HG03196 (cell line): ENCODE measurements around the gene ATP5PO.
"Not testable (repeated sequence)": the region's sequence is repeated elsewhere in the genome, so short reads cannot be mapped to it uniquely, and the experiment has no call there.

Source experiments
- ATAC-seq: cut with Tn5 transposase; IDR thresholded peaks from one replicate; pipeline ENCODE4 v1.9.1; 2021; ENCODE audit not compliant: unreplicated experiment

The ATP5PO gene

GRCh38 chr21:33872881-33873515, 42.6 kb downstream of the ATP5PO start:
- ATAC-seq = no peak

- ATAC-seq = no peak
Observed at GRCh38 chr21:33871171-33871570, 44.4 kb downstream of the ATP5PO start.

- no peak for ATAC-seq
Observed at GRCh38 chr21:33870768-33871167, 44.8 kb downstream of the ATP5PO start.

- ATAC-seq = no peak
Observed at GRCh38 chr21:33869873-33870272, 45.7 kb downstream of the ATP5PO start.

- not testable (repeated sequence) for ATAC-seq
Observed at GRCh38 chr21:33867868-33868267, 47.7 kb downstream of the ATP5PO start.

- no peak for ATAC-seq
Observed at GRCh38 chr21:33866826-33867225, 48.8 kb downstream of the ATP5PO start.

- ATAC-seq = no peak
Observed at GRCh38 chr21:33865996-33866575, 49.5 kb downstream of the ATP5PO start.

GRCh38 chr21:33865176-33865575, 50.4 kb downstream of the ATP5PO start:
- no peak for ATAC-seq

- ATAC-seq = no peak
Observed at GRCh38 chr21:33864150-33864549, 51.5 kb downstream of the ATP5PO start.

GRCh38 chr21:33863191-33863590, 52.4 kb downstream of the ATP5PO start:
- ATAC-seq = not testable (repeated sequence)

GRCh38 chr21:33861125-33861524, 54.5 kb downstream of the ATP5PO start:
- no peak for ATAC-seq

- ATAC-seq = no peak
Observed at GRCh38 chr21:33860332-33860879, 55.2 kb downstream of the ATP5PO start.

- ATAC-seq = no peak
Observed at GRCh38 chr21:33859373-33860102, 56.1 kb downstream of the ATP5PO start.

GRCh38 chr21:33858667-33859372, 56.8 kb downstream of the ATP5PO start:
- ATAC-seq = no peak

GRCh38 chr21:33857846-33858666, 57.5 kb downstream of the ATP5PO start:
- no peak for ATAC-seq

- no peak for ATAC-seq
Observed at GRCh38 chr21:33856893-33857527, 58.6 kb downstream of the ATP5PO start.

GRCh38 chr21:33855190-33855589, 60.4 kb downstream of the ATP5PO start:
- ATAC-seq = no peak

GRCh38 chr21:33854604-33855003, 61.0 kb downstream of the ATP5PO start:
- no peak for ATAC-seq
